Panc1 (cell line): ENCODE results near the gene OGA. TPM values are rescaled to one million over a fixed set of nuclear protein-coding genes. Genes with fewer than 3 reads are reported as not detected.

Experiments used
- ATAC-seq: fragments of 200-7000 bp; cut with Tn5 transposase; 2 replicates; pipeline ENCODE4 v1.9.1; 2020; ENCODE audit warnings: mild to moderate bottlenecking, moderate library complexity
- BruUV-seq: library from RNA; stranded (reverse); fragments of 400-500 nt; replicated peaks from 2 replicates; lab custom pipeline; 2021; lab: Mats Ljungman, UMichigan
- CTCF ChIA-PET: fragments of 300-600 bp; sonication (Branson Sonifier 250); formaldehyde crosslinking; loops from one replicate; lab custom pipeline; 2022; ENCODE audit warnings: antibody characterized with exemption; lab: Charles Lee
- POLR2A ChIA-PET: fragments of 300-600 bp; sonication (Branson Sonifier 250); formaldehyde crosslinking; loops from one replicate; lab custom pipeline; 2022; ENCODE audit warnings: antibody characterized with exemption; lab: Charles Lee
- DNase-seq: peaks from one replicate; pipeline ENCODE4 v3.0.0-alpha.2; 2010; ENCODE audit warnings: low read depth, low spot score
- H3K27ac ChIP-seq: 2 replicates; pipeline ENCODE4 v1.5.1; 2011; ENCODE audit warnings: mild to moderate bottlenecking, low read length, inconsistent platforms
- H3K27me3 ChIP-seq: fragments of 200-500 bp; sonication (Bioruptor generic); 2 replicates; pipeline ENCODE4 v1.6.0; 2014; ENCODE audit warnings: low read length, inconsistent platforms; ENCODE audit not compliant: control insufficient read depth, insufficient read depth
- H3K36me3 ChIP-seq: fragments of 200-500 bp; sonication (Bioruptor generic); 2 replicates; pipeline ENCODE4 v1.5.1; 2014; ENCODE audit warnings: inconsistent platforms, mild to moderate bottlenecking, low read length, moderate library complexity; ENCODE audit not compliant: control insufficient read depth, insufficient read depth
- H3K4me1 ChIP-seq: 2 replicates; pipeline ENCODE4 v1.5.1; 2011; ENCODE audit warnings: inconsistent platforms, mild to moderate bottlenecking, low read length, moderate library complexity; ENCODE audit not compliant: control insufficient read depth, insufficient read depth
- H3K4me3 ChIP-seq, 2 experiments: 2 replicates each; pipeline ENCODE4 v1.5.1; 2011 to 2012; ENCODE audit warnings: low read depth in 2 of 2, low read length in 2 of 2, mild to moderate bottlenecking in 2 of 2, inconsistent platforms in 1 of 2, moderate library complexity in 1 of 2
- H3K9me3 ChIP-seq: fragments of 200-500 bp; sonication (Bioruptor generic); 2 replicates; pipeline ENCODE4 v1.5.1; 2014; ENCODE audit warnings: low read depth, mild to moderate bottlenecking, inconsistent platforms, low read length, moderate library complexity; ENCODE audit not compliant: control insufficient read depth, insufficient read depth
- CTCF ChIP-seq: fragments of 450-650 bp; IDR thresholded peaks from 2 replicates; pipeline ENCODE4 v1.5.1; 2017; ENCODE audit warnings: mild to moderate bottlenecking
- POLR2AphosphoS5 ChIP-seq: IDR thresholded peaks from 2 replicates; pipeline ENCODE4 v1.6.1; 2012; ENCODE audit warnings: mild to moderate bottlenecking, low read depth, low read length, moderate library complexity
- SIN3A ChIP-seq: IDR thresholded peaks from 2 replicates; pipeline ENCODE4 v1.6.1; 2012; ENCODE audit warnings: low read depth, mild to moderate bottlenecking, low read length, moderate library complexity, borderline replicate concordance; ENCODE audit not compliant: insufficient read depth
- TCF7L2 ChIP-seq: IDR thresholded peaks from 2 replicates; pipeline ENCODE4 v1.6.1; 2011; ENCODE audit warnings: mild to moderate bottlenecking, low read depth, low read length, inconsistent platforms
- in situ Hi-C: cut with HindIII; loops from 2 replicates; pipeline ENCODE4 v1.10.0; 2016; ENCODE audit warnings: low sequenced_read_pairs, low pct_unique_long_range_greater_than_20kb
- intact Hi-C: fragments of 100-400 bp; cut with micrococcal nuclease; formaldehyde crosslinking; loops from one replicate; pipeline ENCODE4 v1.10.0; 2022; ENCODE audit not compliant: unreplicated experiment
- total RNA-seq: library from RNA; stranded (reverse); gene quantifications from one replicate; pipeline ENCODE4 v1.2.1, GENCODE V29; 2021; ENCODE audit not compliant: unreplicated experiment
- TF ChIP-seq, protein P1 (sequence below), 2 experiments: IDR thresholded peaks; 2 replicates each; pipeline ENCODE4 v1.6.1; 2011 to 2012; ENCODE audit warnings: low read depth in 2 of 2, control low read depth in 1 of 2, low read length in 1 of 2, mild to moderate bottlenecking in 1 of 2, moderate library complexity in 1 of 2; ENCODE audit not compliant: insufficient read depth in 1 of 2

The OGA gene
- total RNA-seq, 1 experiment from 2014 or later = 117 TPM

- ChIA-PET CTCF (interaction anchor here (0.5 to 0.8 kb wide), 2 partner anchors 10 to 22 kb away, joined by 3 to 11 read pairs; no protein-coding TSS in a partner anchor), POLR2A (interaction anchor here (0.6 kb wide), 1 partner anchor 8 kb away, joined by 3 read pairs; no protein-coding TSS in a partner anchor)
- no peak for DNase-seq
- Histone ChIP-seq H3K36me3 (no peaks in the 10 kb centered on the region), H3K9me3 (no peaks in the 10 kb centered on the region), H3K4me3 (no peak overlapping the region), H3K4me1 (no peaks in the 10 kb centered on the region), H3K27me3 (no peaks in the 10 kb centered on the region; the same call in 1 of the 2 replicates), H3K27ac (no peak overlapping the region)
- in situ Hi-C loops = no loop called here
- BruUV-seq = no TSS peak
- no peak for TF ChIP-seq SIN3A
- no peak for TF ChIP-seq POLR2AphosphoS5
- no peak for TF ChIP-seq CTCF
- no peak for TF ChIP-seq TCF7L2
- TF ChIP-seq, protein P1, sequence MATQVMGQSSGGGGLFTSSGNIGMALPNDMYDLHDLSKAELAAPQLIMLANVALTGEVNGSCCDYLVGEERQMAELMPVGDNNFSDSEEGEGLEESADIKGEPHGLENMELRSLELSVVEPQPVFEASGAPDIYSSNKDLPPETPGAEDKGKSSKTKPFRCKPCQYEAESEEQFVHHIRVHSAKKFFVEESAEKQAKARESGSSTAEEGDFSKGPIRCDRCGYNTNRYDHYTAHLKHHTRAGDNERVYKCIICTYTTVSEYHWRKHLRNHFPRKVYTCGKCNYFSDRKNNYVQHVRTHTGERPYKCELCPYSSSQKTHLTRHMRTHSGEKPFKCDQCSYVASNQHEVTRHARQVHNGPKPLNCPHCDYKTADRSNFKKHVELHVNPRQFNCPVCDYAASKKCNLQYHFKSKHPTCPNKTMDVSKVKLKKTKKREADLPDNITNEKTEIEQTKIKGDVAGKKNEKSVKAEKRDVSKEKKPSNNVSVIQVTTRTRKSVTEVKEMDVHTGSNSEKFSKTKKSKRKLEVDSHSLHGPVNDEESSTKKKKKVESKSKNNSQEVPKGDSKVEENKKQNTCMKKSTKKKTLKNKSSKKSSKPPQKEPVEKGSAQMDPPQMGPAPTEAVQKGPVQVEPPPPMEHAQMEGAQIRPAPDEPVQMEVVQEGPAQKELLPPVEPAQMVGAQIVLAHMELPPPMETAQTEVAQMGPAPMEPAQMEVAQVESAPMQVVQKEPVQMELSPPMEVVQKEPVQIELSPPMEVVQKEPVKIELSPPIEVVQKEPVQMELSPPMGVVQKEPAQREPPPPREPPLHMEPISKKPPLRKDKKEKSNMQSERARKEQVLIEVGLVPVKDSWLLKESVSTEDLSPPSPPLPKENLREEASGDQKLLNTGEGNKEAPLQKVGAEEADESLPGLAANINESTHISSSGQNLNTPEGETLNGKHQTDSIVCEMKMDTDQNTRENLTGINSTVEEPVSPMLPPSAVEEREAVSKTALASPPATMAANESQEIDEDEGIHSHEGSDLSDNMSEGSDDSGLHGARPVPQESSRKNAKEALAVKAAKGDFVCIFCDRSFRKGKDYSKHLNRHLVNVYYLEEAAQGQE (IDR thresholded peaks at IDR 0.05; ENCODE audit: insufficient read depth in 1 of 2, low read depth in 2 of 2, low read length in 1 of 2) = no peak
- ATAC-seq = no peak
- intact Hi-C loops = no loop called here
Measured at GRCh38 chr10:101759309-101760247, 58.7 kb downstream of the OGA start.

GRCh38 chr10:101758858-101759257 lies 59.4 kb downstream of the OGA start:
- in situ Hi-C loops = no loop called here
- POLR2A ChIA-PET = no interaction called here
- no TSS peak for BruUV-seq

More at GRCh38 chr10:101758858-101759257, 59.4 kb downstream of the OGA start:
- Histone ChIP-seq H3K27ac (no peak overlapping the region), H3K36me3 (no peaks in the 10 kb centered on the region), H3K4me3 (no peak overlapping the region), H3K9me3 (no peaks in the 10 kb centered on the region), H3K27me3 (peaks cover 2% of the 10 kb centered on the region; the same call in 1 of the 2 replicates), H3K4me1 (no peaks in the 10 kb centered on the region)
- ATAC-seq (no peak), DNase-seq (no peak)
- TF ChIP-seq CTCF (no peak), SIN3A (no peak), TCF7L2 (no peak), POLR2AphosphoS5 (no peak)
- TF ChIP-seq, protein P1 (IDR thresholded peaks at IDR 0.05; ENCODE audit: insufficient read depth in 1 of 2, low read depth in 2 of 2, low read length in 1 of 2) = no peak
- CTCF ChIA-PET = no interaction called here
- intact Hi-C loops = no loop called here
